ENCODE data around the gene TICAM1.
A peak's percentile ranks its signal among the peaks of the same experiment; 100 is the strongest.
"Not testable (repeated sequence)": the region's sequence is repeated elsewhere in the genome, so short reads cannot be mapped to it uniquely, and the experiment has no call there.

Gene TICAM1

GRCh38 chr19:4866595-4867424 is 35.3 kb upstream of the TICAM1 start:
- Histone ChIP-seq H3K27ac (ENCODE audit: low read depth, low read length) (peak overlapping the region; percentile 41), H3K4me1 (ENCODE audit: control insufficient read depth, insufficient read depth, low read length, unreplicated experiment) (no peaks in the 10 kb centered on the region), H3K27me3 (ENCODE audit: insufficient read depth, low read length) (no peaks in the 10 kb centered on the region), H3K4me3 (ENCODE audit: low read depth, low read length) (peak overlapping the region; percentile 97), H3K36me3 (ENCODE audit: insufficient read depth, low read length) (peaks cover 3% of the 10 kb centered on the region; the same call in 1 of the 2 replicates), H2AFZ (ENCODE audit: low read length, unreplicated experiment) (peak overlapping the region; percentile 91), H3K79me2 (ENCODE audit: control insufficient read depth, insufficient read depth, low read length, unreplicated experiment) (peaks cover 34% of the 10 kb centered on the region)

- peaks cover 32% of the 10 kb centered on the region for H3K79me2 ChIP-seq (ENCODE audit: control insufficient read depth, insufficient read depth, low read length, unreplicated experiment)
- peaks cover 3% of the 10 kb centered on the region; the same call in 1 of the 2 replicates for H3K36me3 ChIP-seq (ENCODE audit: insufficient read depth, low read length)
- H3K27ac ChIP-seq (ENCODE audit: low read depth, low read length), result no peak overlapping the region
- H2AFZ ChIP-seq (ENCODE audit: low read length, unreplicated experiment), result no peak overlapping the region
- no peaks in the 10 kb centered on the region for H3K4me1 ChIP-seq (ENCODE audit: control insufficient read depth, insufficient read depth, low read length, unreplicated experiment)
- no peaks in the 10 kb centered on the region for H3K27me3 ChIP-seq (ENCODE audit: insufficient read depth, low read length)
- H3K4me3 ChIP-seq (ENCODE audit: low read depth, low read length), result no peak overlapping the region
Observed at GRCh38 chr19:4861147-4861546, 29.6 kb upstream of the TICAM1 start.

- Histone ChIP-seq H3K27ac (ENCODE audit: low read depth, low read length) (no peak overlapping the region), H3K4me3 (ENCODE audit: low read depth, low read length) (no peak overlapping the region), H3K79me2 (ENCODE audit: control insufficient read depth, insufficient read depth, low read length, unreplicated experiment) (peaks cover 24% of the 10 kb centered on the region), H3K4me1 (ENCODE audit: control insufficient read depth, insufficient read depth, low read length, unreplicated experiment) (no peaks in the 10 kb centered on the region), H3K27me3 (ENCODE audit: insufficient read depth, low read length) (no peaks in the 10 kb centered on the region), H2AFZ (ENCODE audit: low read length, unreplicated experiment) (no peak overlapping the region), H3K36me3 (ENCODE audit: insufficient read depth, low read length) (peaks cover 3% of the 10 kb centered on the region; the same call in 1 of the 2 replicates)
Observed at GRCh38 chr19:4859697-4860096, 28.2 kb upstream of the TICAM1 start.

GRCh38 chr19:4856468-4856867 is 25.0 kb upstream of the TICAM1 start:
- H3K36me3 ChIP-seq (ENCODE audit: insufficient read depth, low read length); H3K4me1 ChIP-seq (ENCODE audit: control insufficient read depth, insufficient read depth, low read length, unreplicated experiment); H2AFZ ChIP-seq (ENCODE audit: low read length, unreplicated experiment); H3K27ac ChIP-seq (ENCODE audit: low read depth, low read length); H3K79me2 ChIP-seq (ENCODE audit: control insufficient read depth, insufficient read depth, low read length, unreplicated experiment); H3K4me3 ChIP-seq (ENCODE audit: low read depth, low read length); H3K27me3 ChIP-seq (ENCODE audit: insufficient read depth, low read length): not testable (repeated sequence)

GRCh38 chr19:4853506-4853905 is 22.0 kb upstream of the TICAM1 start:
- not testable (repeated sequence) for H3K27ac ChIP-seq (ENCODE audit: low read depth, low read length); H3K79me2 ChIP-seq (ENCODE audit: control insufficient read depth, insufficient read depth, low read length, unreplicated experiment); H3K4me1 ChIP-seq (ENCODE audit: control insufficient read depth, insufficient read depth, low read length, unreplicated experiment); H2AFZ ChIP-seq (ENCODE audit: low read length, unreplicated experiment); H3K4me3 ChIP-seq (ENCODE audit: low read depth, low read length); H3K36me3 ChIP-seq (ENCODE audit: insufficient read depth, low read length); H3K27me3 ChIP-seq (ENCODE audit: insufficient read depth, low read length)

GRCh38 chr19:4852484-4852883 is 21.0 kb upstream of the TICAM1 start:
- Histone ChIP-seq H3K27ac (ENCODE audit: low read depth, low read length) (no peak overlapping the region), H2AFZ (ENCODE audit: low read length, unreplicated experiment) (no peak overlapping the region), H3K4me1 (ENCODE audit: control insufficient read depth, insufficient read depth, low read length, unreplicated experiment) (no peaks in the 10 kb centered on the region), H3K79me2 (ENCODE audit: control insufficient read depth, insufficient read depth, low read length, unreplicated experiment) (no peaks in the 10 kb centered on the region), H3K4me3 (ENCODE audit: low read depth, low read length) (no peak overlapping the region), H3K36me3 (ENCODE audit: insufficient read depth, low read length) (no peaks in the 10 kb centered on the region), H3K27me3 (ENCODE audit: insufficient read depth, low read length) (no peaks in the 10 kb centered on the region)

- Histone ChIP-seq H3K27ac (ENCODE audit: low read depth, low read length) (no peak overlapping the region), H2AFZ (ENCODE audit: low read length, unreplicated experiment) (no peak overlapping the region), H3K4me3 (ENCODE audit: low read depth, low read length) (no peak overlapping the region), H3K27me3 (ENCODE audit: insufficient read depth, low read length) (no peaks in the 10 kb centered on the region), H3K4me1 (ENCODE audit: control insufficient read depth, insufficient read depth, low read length, unreplicated experiment) (no peaks in the 10 kb centered on the region), H3K79me2 (ENCODE audit: control insufficient read depth, insufficient read depth, low read length, unreplicated experiment) (no peaks in the 10 kb centered on the region), H3K36me3 (ENCODE audit: insufficient read depth, low read length) (no peaks in the 10 kb centered on the region)
Observed at GRCh38 chr19:4851551-4852290, 20.2 kb upstream of the TICAM1 start.

- Histone ChIP-seq H3K27ac (ENCODE audit: low read depth, low read length) (no peak overlapping the region), H3K79me2 (ENCODE audit: control insufficient read depth, insufficient read depth, low read length, unreplicated experiment) (no peaks in the 10 kb centered on the region), H3K4me3 (ENCODE audit: low read depth, low read length) (no peak overlapping the region), H3K27me3 (ENCODE audit: insufficient read depth, low read length) (no peaks in the 10 kb centered on the region), H3K36me3 (ENCODE audit: insufficient read depth, low read length) (0 out of 2 replicates have a peak, but pooled peaks cover 3% of the 10 kb centered on the region), H3K4me1 (ENCODE audit: control insufficient read depth, insufficient read depth, low read length, unreplicated experiment) (no peaks in the 10 kb centered on the region), H2AFZ (ENCODE audit: low read length, unreplicated experiment) (no peak overlapping the region)
Observed at GRCh38 chr19:4849019-4849418, 17.5 kb upstream of the TICAM1 start.

- Histone ChIP-seq H2AFZ (ENCODE audit: low read length, unreplicated experiment) (no peak overlapping the region), H3K27ac (ENCODE audit: low read depth, low read length) (no peak overlapping the region), H3K27me3 (ENCODE audit: insufficient read depth, low read length) (no peaks in the 10 kb centered on the region), H3K79me2 (ENCODE audit: control insufficient read depth, insufficient read depth, low read length, unreplicated experiment) (no peaks in the 10 kb centered on the region), H3K4me3 (ENCODE audit: low read depth, low read length) (no peak overlapping the region), H3K36me3 (ENCODE audit: insufficient read depth, low read length) (0 out of 2 replicates have a peak, but pooled peaks cover 3% of the 10 kb centered on the region), H3K4me1 (ENCODE audit: control insufficient read depth, insufficient read depth, low read length, unreplicated experiment) (no peaks in the 10 kb centered on the region)
Observed at GRCh38 chr19:4847190-4847973, 15.9 kb upstream of the TICAM1 start.

GRCh38 chr19:4845975-4846374 is 14.5 kb upstream of the TICAM1 start:
- H2AFZ ChIP-seq (ENCODE audit: low read length, unreplicated experiment); H3K36me3 ChIP-seq (ENCODE audit: insufficient read depth, low read length); H3K79me2 ChIP-seq (ENCODE audit: control insufficient read depth, insufficient read depth, low read length, unreplicated experiment); H3K4me3 ChIP-seq (ENCODE audit: low read depth, low read length); H3K4me1 ChIP-seq (ENCODE audit: control insufficient read depth, insufficient read depth, low read length, unreplicated experiment); H3K27me3 ChIP-seq (ENCODE audit: insufficient read depth, low read length); H3K27ac ChIP-seq (ENCODE audit: low read depth, low read length): not testable (repeated sequence)
